Osteoblast (primary cell): ENCODE data around the gene C22orf31. TPM values are rescaled to one million over a fixed set of nuclear protein-coding genes. Genes with fewer than 3 reads are reported as not detected.
"Not testable (repeated sequence)": the region's sequence is repeated elsewhere in the genome, so short reads cannot be mapped to it uniquely, and the experiment has no call there.

ENCODE experiments used
- DNase-seq: peaks from one replicate; pipeline ENCODE4 v3.0.0; 2011; ENCODE audit warnings: low spot score, mixed read lengths; ENCODE audit not compliant: insufficient read length; ENCODE audit errors: missing footprints
- H2AFZ ChIP-seq: 2 replicates; pipeline ENCODE4 v1.6.0; 2011; ENCODE audit warnings: mild to moderate bottlenecking, low read length
- H3K27ac ChIP-seq: 2 replicates; pipeline ENCODE4 v1.5.1; 2011; ENCODE audit warnings: mild to moderate bottlenecking, low read depth, low read length, moderate library complexity
- H3K27me3 ChIP-seq: 2 replicates; pipeline ENCODE4 v1.6.0; 2012; ENCODE audit warnings: mild to moderate bottlenecking, control low read depth, inconsistent platforms, low read length, moderate library complexity; ENCODE audit not compliant: insufficient read depth
- H3K36me3 ChIP-seq: 2 replicates; pipeline ENCODE4 v1.5.1; 2011; ENCODE audit warnings: mild to moderate bottlenecking, low read length, control low read depth, moderate library complexity; ENCODE audit not compliant: insufficient read depth
- H3K4me1 ChIP-seq: 2 replicates; pipeline ENCODE4 v1.5.1; 2011; ENCODE audit warnings: mild to moderate bottlenecking, low read length, control low read depth, moderate library complexity; ENCODE audit not compliant: insufficient read depth
- H3K4me2 ChIP-seq: 2 replicates; pipeline ENCODE4 v1.6.0; 2011; ENCODE audit warnings: mild to moderate bottlenecking, low read length; ENCODE audit not compliant: insufficient read depth
- H3K4me3 ChIP-seq: fragments of 200-600 bp; sonication (generic); 3 replicates; pipeline ENCODE4 v1.5.1; 2012; ENCODE audit warnings: mild to moderate bottlenecking, low read length, inconsistent platforms; ENCODE audit not compliant: insufficient read depth
- H3K79me2 ChIP-seq: 2 replicates; pipeline ENCODE4 v1.6.0; 2012; ENCODE audit warnings: mild to moderate bottlenecking, low read length, control low read depth, inconsistent platforms; ENCODE audit not compliant: insufficient read depth
- H3K9me3 ChIP-seq: 2 replicates; pipeline ENCODE4 v1.5.1; 2011; ENCODE audit warnings: low read depth, low read length, control low read depth
- H4K20me1 ChIP-seq: 2 replicates; pipeline ENCODE4 v1.6.0; 2012; ENCODE audit warnings: mild to moderate bottlenecking, low read length, control low read depth; ENCODE audit not compliant: insufficient read depth
- CTCF ChIP-seq: IDR thresholded peaks from 2 replicates; pipeline ENCODE4 v1.5.1; 2011; ENCODE audit warnings: mild to moderate bottlenecking, low read depth, low read length, moderate library complexity; ENCODE audit errors: extremely low read depth
- total RNA-seq: library from RNA; depleted of rRNA; stranded (reverse); fragments of >200 nt; gene quantifications from 2 replicates; pipeline ENCODE4 v1.2.3, GENCODE V29; 2012

C22orf31 gene
- total RNA-seq, 1 donor: not detected

DNA sequence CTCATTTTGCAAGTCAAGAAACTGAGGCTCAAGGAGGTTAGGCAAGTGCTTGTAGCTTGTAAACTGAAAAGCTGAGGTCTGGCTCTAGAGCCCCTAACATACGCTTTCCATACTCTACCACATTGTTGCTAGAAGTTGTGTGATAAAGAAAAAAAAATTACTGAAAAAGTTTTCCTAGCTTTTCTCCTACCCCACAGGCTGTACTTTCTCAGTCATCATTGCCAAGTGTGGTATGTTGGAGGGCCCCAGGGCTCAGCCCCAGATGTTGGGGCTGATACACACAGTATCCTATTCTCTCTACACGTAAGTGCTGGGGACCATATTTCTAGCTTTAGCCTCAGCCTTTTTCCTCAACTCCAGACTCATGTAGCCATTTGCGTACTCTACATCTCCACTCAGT, 27.2 kb upstream of the C22orf31 start:
- Histone ChIP-seq H3K27me3 (no peaks in the 10 kb centered on the region), H3K79me2 (no peaks in the 10 kb centered on the region), H4K20me1 (no peaks in the 10 kb centered on the region), H3K4me3 (no peak overlapping the region), H3K4me2 (no peak overlapping the region), H3K27ac (no peak overlapping the region), H2AFZ (no peak overlapping the region), H3K9me3 (no peaks in the 10 kb centered on the region), H3K4me1 (peaks cover 16% of the 10 kb centered on the region), H3K36me3 (no peaks in the 10 kb centered on the region)
- no peak for DNase-seq
- no peak for TF ChIP-seq CTCF

GRCh38 chr22:29087012-29087411, 25.4 kb upstream of the C22orf31 start:
- Histone ChIP-seq H3K4me2 (no peak overlapping the region), H2AFZ (no peak overlapping the region), H3K27ac (no peak overlapping the region), H4K20me1 (no peaks in the 10 kb centered on the region), H3K4me3 (no peak overlapping the region), H3K79me2 (no peaks in the 10 kb centered on the region), H3K9me3 (no peaks in the 10 kb centered on the region), H3K4me1 (peaks cover 8% of the 10 kb centered on the region), H3K36me3 (no peaks in the 10 kb centered on the region), H3K27me3 (no peaks in the 10 kb centered on the region)
- peak; percentile 65 for DNase-seq
- no peak for TF ChIP-seq CTCF

DNA sequence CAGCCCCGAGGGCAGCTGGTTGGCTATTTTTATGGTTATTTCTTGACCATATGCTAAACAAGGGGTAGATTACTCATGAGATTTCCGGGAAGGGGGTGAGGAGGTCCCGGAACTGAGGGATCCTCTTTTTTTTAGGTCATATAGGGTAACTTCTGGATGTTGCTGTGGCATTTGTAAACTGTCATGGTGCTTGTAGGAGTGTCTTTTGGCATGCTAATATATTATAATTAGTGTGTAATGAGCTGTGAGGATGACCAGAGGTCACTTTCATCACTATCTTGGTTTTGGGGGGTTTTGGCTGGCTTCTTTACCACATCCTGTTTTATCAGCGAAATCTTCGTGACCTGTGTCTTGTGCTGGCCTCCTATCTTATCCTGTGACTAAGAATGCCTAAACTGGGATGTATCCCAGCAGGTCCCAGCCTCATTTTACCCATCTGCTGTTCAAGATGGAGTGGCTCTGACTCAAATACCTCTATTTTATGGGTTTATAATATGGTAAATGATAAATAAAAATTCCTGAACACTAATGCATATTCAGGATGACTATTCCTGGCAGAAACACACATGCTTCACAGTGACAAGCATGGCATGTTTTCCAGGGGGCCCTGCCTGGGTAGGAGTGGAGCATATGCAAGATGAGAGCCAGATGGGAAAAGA, 22.4 kb upstream of the C22orf31 start:
- no peaks in the 10 kb centered on the region for H3K36me3 ChIP-seq
- peaks cover 8% of the 10 kb centered on the region for H3K4me1 ChIP-seq
- no peaks in the 10 kb centered on the region for H3K79me2 ChIP-seq
- no peak overlapping the region for H3K27ac ChIP-seq
- TF ChIP-seq CTCF: no peak
- H2AFZ ChIP-seq: no peak overlapping the region
- peak; percentile 58 for DNase-seq
- no peak overlapping the region for H3K4me3 ChIP-seq
- no peaks in the 10 kb centered on the region for H3K27me3 ChIP-seq
- no peak overlapping the region for H3K4me2 ChIP-seq
- no peaks in the 10 kb centered on the region for H4K20me1 ChIP-seq
- H3K9me3 ChIP-seq: no peaks in the 10 kb centered on the region

DNA sequence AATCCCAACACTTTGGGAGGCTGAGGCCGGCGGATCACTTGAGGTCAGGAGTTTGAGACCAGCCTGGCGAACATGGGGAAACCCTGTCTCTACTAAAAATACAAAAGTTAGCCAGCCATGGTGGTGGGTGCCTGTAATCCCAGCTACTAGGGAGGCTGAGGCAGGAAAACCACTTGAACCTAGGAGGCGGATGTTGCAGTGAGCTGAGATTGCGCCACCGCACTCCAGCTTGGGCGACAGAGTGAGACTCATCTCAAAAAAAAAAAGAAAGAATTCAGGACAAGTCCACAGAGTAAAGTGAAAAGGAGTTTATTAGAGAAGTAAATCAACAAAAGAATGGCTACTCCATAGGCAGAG, 21.9 kb upstream of the C22orf31 start:
- not testable (repeated sequence) for H3K4me2 ChIP-seq, H4K20me1 ChIP-seq, H3K4me3 ChIP-seq

More for the DNA sequence above, 21.9 kb upstream of the C22orf31 start:
- not testable (repeated sequence) for H3K79me2 ChIP-seq, DNase-seq, H3K4me1 ChIP-seq, H2AFZ ChIP-seq, H3K27ac ChIP-seq, H3K27me3 ChIP-seq, H3K9me3 ChIP-seq, H3K36me3 ChIP-seq
